EL (cell line): ENCODE data around the gene OLFML2B.
"Not testable (repeated sequence)": the region's sequence is repeated elsewhere in the genome, so short reads cannot be mapped to it uniquely, and the experiment has no call there.

ENCODE experiments used
- DNase-seq: peaks from one replicate; pipeline ENCODE4 v3.0.0-alpha.2; 2016

Gene OLFML2B

DNA sequence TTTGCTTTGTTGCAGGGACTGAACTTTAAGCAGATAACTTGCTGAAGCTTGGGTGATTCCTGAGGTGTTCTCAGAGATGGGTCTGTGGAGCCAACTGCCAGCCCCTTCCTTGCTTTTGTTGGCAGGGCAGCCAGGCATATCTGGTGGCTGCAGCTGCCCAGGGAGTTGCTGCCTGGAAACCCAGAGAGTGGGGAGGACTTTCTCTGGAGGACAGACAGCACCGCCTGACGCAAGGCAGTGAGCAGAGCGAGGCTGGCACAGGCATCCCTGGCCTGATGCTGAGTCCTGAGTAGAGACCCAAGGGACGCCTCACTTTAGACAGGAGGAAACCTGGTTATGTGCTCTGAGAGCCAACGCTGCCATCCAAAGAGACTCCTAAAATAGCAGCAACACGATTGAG is 9.8 kb upstream of the OLFML2B start:
- DNase-seq = no peak

DNA sequence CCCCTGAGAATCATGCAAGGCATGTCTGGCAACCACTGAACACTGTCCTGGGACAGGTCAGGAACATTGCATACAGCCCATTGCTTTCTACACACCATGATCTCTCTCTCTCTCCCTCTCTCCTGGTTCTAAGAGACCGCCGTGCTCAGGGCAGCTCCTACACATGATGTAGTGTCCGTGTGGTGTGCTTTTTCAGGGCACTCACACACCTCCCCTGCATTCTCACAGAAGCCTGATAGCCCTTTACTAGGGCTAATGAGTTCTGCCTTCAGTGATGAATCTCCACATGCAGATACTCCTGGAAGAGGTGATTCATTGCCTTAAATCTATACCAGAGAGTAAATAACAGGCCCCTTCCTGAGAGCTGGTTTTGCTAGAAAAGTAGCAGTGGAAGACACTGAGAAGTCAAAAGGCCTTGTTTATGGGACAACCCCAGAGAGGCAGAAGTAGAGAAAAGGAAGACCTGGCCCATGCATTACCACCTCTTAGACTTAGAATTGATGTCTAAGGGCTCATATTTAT is 7.2 kb upstream of the OLFML2B start:
- no peak for DNase-seq

DNA sequence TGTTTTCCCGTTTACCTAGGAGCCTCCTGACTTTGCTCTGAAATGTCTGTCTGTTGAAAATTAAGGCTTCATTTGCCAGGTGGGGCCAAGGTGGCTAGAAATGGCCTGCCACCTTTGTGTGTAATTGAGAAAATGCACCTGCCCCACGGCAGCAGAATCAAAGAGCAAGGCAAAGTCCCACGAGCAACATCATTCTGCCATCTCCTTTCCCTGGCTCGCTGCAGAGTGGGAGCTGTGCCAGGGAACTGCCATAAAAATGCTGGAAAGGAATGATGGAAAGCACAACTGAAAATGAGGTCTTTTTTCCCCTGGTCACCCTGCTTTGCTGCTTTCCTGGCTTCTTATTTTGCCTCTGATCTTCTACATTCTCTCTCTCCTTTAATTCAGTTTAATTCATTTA is 5.5 kb upstream of the OLFML2B start:
- DNase-seq = no peak

DNA sequence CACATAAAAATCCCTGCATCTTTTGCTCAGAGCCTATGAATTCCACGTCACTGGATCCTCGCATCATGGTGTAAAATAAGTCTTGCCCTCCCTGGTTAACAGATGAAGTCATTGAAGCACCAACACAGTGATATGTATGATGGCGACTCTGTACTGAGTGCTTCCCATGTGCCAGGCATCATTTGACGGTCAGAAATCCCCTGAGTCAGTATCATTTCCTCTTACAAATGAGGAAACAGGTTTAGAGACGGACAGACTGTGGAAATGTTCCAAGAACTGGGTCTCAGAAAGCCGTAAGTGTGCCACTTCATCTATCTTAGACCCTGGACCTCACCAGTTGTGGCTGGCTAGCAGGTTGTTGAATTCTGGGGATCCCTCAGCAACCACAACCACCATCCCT is 5.1 kb upstream of the OLFML2B start:
- DNase-seq = no peak

DNA sequence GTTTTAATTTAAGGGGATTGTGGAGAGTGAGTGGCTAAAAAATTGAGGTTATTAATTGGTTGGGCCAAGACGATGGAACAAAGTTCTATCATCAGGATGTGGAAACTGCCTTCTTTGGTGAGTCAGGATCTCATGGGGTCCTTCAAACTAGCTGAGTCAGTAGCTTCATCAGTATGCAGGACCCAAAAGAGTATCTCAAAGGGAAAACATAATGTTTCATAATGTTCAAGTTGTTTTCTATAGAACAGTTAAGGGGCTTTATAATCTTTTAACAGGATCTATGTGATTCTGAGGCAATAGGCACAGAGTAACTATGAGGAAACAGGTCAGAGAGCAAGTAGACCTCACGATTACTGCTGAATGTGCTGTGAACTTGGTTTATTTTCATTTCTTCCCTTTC is 3.2 kb upstream of the OLFML2B start:
- DNase-seq = no peak

DNA sequence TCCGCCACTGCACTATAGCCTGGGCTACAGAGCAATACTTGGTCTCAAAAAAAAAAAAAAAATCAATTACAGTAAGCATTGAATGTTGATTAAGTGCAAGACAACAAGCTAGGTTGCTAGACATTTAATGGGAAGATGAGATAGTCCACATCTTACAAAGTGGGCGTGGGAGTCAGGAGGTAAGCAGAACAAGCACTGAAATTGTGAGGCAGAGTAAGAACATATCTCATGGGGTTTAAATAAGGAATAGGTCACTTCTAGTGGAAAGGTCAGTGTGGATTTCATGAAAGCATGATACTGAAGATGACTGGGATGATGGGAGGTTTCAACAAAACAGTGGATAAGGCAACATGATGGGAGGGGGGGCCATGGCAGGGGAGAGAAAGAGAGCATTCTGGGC is 1.9 kb upstream of the OLFML2B start:
- DNase-seq = no peak

DNA sequence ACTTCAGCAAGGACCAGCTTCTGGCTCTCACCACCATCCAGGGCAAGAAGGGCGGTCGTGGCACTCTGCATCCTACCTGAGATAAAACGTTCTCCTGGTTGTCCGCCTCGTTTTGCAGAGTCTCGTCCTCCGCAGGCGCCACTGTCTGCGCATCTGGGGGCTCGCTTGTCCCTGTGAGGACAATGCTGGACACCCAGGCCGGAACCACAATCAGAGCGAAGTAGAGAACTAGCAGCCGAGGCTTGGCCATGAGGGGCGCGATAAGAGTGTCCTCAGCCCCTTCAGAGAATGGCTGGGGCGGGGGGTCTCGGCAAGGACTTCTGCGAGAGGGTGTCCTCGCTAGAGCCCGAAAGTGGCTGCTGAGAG is 505 bp downstream of the OLFML2B start:
- no peak for DNase-seq

DNA sequence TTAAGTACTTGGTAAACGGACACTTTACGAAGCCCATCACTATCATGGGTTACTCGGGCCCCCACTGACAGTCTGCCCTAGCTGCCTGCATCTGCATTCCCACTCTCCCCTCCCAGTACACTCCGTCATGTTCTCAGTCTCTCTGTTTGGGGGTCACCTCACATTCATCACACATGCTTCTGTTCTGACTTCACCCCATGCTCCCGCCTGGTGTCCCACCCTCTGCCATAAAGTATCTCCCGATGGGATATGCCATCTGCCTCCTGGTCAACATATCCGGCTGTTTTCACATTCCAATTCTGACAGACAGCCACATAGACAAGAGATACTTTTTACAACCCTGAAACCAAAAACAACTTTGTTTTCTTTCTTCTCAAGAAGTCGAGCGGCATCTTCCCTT is 1.0 kb downstream of the OLFML2B start:
- DNase-seq = no peak

DNA sequence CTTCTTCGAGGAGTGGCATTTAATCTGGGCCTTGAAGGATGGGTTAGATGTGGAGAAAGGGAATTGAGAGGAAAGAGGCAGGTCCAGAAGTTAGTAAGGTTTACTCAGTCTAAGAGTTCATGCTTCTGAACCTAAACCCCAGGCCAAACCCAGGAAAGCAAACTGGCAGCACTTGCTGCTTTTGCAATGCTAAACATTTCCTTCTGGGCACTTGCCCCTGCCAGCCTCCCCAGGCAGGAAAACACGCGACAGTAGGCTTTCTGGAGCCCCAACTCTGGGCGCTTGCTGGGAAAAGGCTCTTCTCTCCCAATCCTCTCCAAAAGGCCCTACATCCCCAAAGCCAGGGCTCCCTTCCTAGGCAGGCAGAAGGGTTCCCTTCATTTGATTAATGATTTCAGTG is 2.5 kb downstream of the OLFML2B start:
- no peak for DNase-seq

DNA sequence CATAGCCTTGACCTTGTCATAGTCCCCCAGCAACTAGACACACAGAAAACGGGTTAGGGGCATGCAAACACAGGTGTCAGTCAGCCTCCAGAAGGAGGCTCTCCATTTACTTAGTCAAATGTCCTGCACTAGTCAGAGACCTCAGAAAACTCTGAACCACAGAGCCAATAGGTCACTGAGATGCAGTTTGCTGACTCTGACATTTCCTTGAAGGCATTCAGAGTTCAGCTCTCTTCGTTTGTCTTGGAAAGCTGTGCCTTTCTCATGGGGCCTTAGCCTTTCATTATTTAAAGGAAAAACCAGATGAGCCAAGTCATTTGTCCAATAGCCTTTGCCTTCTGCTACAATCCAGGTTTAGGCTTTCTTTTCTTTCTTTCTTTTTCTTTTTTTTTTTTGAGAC is 3.5 kb downstream of the OLFML2B start:
- no peak for DNase-seq

DNA sequence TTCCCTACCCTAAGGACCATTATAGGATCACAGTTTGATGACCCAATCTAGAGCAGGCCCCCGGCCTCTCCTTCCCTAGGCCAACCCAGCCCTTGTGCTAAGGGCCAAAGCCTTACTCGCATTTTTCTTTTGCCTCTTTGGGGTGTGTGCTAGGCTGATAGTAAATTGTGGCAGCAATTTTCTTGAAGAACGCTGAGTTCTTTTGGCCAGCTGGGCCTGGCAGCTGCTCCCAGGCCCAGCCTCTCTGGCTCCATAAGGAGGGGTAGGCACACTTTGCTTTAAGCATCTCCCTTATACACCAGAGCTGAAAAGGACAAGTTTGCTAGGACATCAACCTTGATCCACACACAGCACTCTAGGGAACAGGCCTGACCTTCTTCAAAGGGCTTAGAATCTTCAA is 4.2 kb downstream of the OLFML2B start:
- no peak for DNase-seq

DNA sequence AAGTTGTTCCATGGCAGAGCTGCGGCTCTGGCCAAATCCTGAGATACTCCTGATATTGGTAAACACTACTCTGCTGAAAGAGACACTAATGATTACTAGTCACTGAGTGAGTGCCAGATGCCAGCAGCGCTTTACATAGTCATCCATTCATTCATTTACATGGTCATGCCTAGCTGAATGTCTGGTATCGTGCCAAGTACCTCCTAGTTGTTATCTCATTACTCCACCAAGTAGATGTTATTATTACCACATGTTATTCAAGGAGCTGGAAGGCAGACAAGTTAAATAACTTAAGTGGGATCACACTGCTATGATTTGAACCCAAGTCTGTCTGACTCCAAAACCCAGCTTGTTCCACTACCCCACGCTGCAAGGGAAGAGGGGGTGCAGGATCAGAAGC is 4.7 kb downstream of the OLFML2B start:
- peak; percentile 77 for DNase-seq

DNA sequence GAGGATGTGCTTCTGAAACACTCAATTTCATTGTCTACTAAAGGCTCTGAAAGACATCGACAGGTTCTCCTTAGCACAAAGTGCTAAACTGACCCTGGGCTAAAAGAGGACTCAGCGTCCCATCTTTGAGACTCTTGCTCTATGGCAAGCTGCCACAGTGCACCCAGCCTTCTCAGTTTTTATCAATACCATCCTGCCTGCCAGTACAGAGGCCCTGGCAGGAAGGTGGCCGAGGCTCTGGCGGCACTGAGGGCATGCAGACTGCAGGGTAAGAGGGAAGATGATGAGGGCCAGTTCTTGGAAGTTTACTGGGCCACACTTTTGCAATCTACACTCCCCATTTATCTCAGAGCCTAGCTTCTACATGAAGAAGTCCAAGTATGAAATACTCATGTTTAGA is 5.3 kb downstream of the OLFML2B start:
- no peak for DNase-seq

DNA sequence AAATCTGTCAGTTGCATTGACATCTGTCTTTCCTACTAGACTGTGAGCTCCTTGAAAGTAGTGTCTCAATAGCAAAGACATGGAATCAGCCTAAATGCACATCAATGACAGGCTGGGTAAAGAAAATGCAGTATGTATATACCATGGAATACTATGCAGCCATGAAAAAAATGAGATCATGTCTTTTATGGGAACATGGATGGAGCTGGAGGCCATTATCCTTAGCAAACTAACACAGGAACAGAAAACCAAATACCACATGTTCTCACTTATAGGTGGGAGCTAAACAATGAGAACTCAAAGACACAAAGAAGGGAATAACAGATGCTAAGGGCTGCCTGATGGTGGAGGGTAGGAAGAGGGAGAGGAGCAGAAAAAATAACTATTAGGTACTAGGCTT is 5.9 kb downstream of the OLFML2B start:
- not testable (repeated sequence) for DNase-seq

DNA sequence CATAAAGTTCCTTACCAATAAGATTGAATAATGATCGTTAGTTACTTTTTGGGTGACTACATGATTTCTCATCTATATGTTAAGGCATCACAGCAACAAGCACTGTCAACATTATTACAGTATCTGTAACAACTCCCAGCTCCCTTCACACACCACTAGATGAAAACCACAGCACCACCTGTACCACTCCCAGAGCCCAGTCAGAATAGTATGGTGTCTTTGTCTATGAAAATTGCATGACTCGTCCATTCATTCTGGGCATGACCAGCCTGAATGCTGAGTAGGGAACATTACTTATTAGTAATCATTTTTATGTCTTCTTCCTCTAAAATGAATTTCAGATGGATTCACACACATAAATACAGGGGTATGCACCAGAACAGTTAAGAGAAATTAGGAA is 7.0 kb downstream of the OLFML2B start:
- no peak for DNase-seq

DNA sequence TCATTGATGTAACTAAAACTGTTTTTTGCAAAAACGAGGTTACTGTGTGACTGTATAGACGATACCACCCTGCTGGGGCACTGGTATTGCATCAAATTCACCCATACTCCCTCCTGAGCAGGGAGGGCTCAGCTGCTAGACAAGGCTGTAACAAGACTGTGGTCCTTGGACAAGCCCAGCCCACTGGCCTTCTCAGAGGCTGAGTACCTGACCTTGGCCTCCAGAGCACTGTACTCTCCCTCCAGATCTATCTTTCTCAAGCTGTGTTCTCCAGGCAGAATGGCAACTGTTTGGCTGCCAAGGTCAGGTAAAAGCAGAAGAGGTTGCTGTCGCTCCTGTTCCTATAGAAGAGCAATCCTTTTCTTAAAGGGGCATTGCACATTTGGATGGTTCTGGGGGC is 8.5 kb downstream of the OLFML2B start:
- no peak for DNase-seq

DNA sequence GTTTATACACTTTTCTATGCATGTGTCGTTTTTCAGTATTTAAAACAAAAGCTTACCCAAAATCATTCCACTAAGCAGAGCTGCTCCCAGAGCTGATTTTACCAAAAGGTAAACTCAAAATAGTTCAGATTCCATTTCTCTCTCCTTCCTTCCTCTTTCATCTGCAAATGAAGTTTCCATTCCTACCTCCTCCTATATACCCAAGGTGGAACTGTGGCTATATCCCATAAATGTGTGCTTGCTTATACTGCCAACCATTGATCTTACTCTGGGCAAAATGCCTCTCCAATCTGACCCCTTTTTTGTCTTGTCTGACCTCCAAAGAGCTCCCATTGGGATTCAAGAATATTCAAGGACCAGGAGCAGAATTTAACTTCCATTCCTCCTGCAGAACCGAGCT is 9.5 kb downstream of the OLFML2B start:
- no peak for DNase-seq

DNA sequence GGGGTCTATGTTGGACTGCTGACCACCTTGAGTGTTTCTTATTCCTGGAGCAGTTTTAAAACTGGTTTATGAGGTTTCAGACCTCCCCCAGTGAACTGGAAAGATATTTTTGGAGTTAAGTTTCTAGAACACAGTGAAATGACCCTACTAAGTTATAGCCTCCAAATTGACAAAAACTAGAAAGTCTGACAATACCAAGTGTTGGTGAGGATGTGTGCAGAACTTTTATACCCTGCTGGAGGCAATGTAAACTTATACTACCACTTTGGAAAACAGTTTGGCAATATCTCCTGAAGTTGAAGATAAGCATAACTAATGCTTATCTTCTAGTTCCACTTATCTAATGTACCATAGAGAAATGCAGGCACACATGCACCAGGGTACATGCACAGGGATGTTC is 10.4 kb downstream of the OLFML2B start:
- no peak for DNase-seq

DNA sequence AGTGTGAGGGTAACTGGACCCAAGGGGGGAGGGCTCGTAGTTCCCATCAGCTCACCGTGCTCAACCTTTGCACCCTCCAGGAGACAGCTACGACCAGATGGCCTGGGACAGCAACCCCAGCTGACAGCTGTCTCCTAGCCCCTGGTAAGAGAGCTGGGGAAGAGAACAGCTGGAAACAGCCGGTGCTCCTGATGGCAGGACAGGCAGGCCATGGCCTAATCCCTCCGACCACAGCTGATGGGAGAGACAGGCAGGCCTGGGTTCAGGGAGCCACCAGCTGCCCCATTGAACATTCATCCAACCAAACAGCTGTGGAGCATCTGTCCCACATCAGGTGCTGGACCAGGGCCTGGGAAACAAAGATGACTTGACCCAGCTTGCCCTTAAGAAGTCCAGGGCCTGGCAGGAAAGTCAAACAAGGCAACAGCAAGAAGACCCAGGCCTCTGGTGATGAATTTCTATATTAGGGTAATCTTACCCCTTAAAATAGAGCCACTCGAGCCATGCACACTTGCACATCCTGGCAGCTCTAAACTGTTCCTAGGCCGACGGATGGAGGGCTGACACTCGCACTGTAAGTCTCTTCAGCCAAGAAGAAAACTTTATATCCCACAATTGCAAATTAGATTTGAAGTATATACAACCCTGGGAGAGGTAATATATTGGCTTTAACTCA is 12.2 kb downstream of the OLFML2B start:
- no peak for DNase-seq

DNA sequence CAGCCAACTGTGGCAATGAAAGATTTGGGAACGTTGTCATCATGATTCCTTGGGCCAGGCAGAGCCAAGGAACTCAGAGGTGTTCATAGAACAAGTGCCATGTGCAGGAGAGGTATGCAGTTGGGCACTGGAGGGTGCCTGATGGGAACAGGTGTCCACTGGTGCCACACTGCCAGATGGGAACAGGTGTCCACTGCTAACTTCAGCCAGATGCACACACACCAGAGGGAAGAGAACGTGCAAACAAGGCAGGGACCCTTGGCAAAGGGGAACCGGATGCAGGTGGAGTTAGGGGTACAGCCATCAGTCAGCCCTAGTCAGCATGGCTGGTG is 13.5 kb downstream of the OLFML2B start:
- DNase-seq = no peak

DNA sequence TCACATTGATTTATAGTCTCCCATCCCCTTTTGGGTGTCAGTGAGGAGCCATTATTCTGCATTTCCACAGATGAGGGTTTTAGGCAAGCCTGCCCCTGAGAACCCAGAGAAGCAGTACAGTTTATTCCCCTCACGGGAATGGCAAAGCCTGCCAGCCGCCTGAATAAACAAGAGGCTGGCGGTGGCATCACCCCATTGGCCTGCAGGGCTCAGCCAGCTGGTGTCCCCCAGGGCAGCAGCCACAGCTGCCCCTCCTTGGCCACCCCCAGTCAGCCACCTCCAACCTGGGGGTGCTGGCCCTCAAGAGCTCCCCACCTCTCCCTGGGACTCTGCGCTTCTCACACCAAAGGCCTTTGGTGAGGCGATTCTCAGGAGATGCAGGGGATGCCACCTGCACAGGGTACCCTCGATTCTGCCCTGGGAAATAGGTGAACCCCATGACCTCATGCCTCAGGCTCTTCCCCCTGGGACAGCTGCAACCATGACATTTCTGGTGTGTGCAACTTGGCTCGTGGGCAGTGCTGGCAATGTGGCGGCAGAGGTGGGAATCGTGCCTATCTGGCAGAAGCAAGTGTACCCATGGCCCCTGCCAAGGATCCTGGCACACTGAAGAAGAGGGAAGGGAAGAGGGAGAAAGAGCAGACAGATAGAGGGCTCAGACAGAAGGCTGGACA is 14.0 kb downstream of the OLFML2B start:
- no peak for DNase-seq

DNA sequence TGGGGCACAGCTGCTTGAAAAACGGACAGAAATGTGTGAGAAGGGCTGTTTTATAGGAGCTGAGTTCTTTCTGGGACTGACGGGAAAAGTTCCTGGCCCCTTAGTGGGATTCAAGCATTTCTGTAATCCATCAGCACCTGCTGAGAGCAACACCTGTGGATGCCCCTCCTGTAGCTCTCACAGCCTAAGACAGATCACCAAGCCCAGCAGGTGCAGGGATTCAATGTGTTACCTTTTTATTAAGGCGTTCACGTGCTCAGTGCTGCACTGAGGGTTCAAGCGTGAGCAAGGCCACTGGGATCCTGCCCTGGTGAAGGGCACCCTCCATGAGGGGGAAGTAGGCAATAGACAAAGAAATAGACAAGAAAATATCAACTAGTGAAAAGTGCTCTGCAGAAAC is 14.9 kb downstream of the OLFML2B start:
- DNase-seq = no peak

DNA sequence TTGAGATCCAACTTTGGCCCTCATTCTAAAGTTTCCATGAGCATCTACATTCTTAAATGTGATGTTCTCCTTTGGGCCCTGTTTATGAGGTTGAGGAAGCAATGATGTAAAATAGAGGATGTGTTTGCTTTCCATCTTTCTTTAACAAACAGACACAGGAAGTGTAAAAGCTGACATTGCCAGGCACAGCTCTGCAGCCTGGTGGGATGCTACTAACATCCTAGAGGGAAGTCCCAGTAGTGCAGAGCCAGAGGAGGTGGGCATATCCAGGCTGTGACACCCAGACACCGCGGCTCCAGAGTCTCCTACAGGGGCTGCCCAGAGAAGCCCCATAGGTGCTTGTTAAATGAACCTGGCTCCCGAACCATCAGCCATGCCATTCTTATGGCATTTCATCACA is 16.2 kb downstream of the OLFML2B start:
- no peak for DNase-seq

DNA sequence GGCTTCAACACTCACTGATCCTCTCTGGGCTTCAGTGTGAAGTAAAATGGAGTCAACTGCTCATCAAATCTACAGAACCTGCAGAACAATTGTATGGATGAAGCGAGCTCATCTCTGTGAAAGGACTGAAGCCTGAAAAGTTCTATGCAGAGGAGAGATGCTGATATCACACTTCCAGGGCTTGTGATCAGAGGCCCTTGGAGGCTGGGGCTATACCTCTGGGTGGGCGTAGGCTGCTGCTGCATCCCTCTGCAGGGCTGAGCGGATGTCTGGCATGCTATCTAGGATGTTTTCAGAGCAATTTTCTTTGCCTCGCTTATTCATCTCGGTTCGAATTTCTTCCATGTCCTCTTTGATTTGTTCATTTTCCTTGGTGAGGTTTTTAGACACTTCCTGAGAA is 17.6 kb downstream of the OLFML2B start:
- no peak for DNase-seq

DNA sequence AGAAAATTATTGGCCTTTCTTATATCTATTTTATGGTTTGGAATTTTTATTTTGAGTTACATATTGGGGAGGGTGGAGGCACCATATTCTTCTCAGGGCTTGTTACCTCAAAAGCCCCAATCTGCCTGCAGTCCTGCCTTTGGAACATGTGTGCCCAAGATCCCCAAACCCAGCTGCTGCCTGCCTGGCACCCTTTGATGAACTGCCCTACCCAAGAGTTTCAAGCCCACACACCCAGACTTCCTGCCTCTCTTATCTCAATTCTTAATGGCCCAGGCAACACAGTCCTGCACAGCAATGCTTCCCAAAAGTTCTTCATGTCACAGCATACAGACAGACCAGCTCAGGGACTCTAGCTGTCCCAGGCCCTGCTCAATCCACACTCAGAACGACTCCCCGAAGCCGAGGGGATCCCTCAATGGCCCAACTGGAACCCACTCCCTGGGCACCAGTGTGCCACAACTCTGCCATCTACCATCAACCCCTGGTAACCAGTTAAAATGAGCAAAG is 19.2 kb downstream of the OLFML2B start:
- no peak for DNase-seq
